HepG2 (cell line): ENCODE data around the gene ACSM2A. TPM values are rescaled to one million over a fixed set of nuclear protein-coding genes. Genes with fewer than 3 reads are reported as not detected.

Experiments
- ARNTL ChIP-seq: sonication (generic); formaldehyde crosslinking; IDR thresholded peaks from 2 replicates; pipeline ENCODE4 v1.4.0; 2020; ENCODE audit warnings: mild to moderate bottlenecking, missing genetic modification reagents
- CENPBD1 ChIP-seq: sonication (generic); formaldehyde crosslinking; IDR thresholded peaks from 2 replicates; pipeline ENCODE4 v1.8.0; 2022; ENCODE audit warnings: missing genetic modification reagents, low read depth, mild to moderate bottlenecking, borderline replicate concordance
- FOXO4 ChIP-seq: sonication (generic); formaldehyde crosslinking; conservative IDR thresholded peaks from 2 replicates; pipeline ENCODE4 v1.8.1; 2023; ENCODE audit warnings: missing genetic modification reagents
- HNRNPUL1 ChIP-seq: fragments of 200-400 bp; formaldehyde crosslinking; IDR thresholded peaks from 2 replicates; pipeline ENCODE4 v1.6.1; 2017; ENCODE audit warnings: low read depth, mild to moderate bottlenecking, low read length, moderate library complexity
- JUN ChIP-seq: sonication (generic); formaldehyde crosslinking; IDR thresholded peaks from 2 replicates; pipeline ENCODE4 v1.4.0; 2020; ENCODE audit warnings: mild to moderate bottlenecking, missing genetic modification reagents
- MBNL3 ChIP-seq: fragments of 250-450 bp; sonication (Bioruptor Pico); conservative IDR thresholded peaks from 2 replicates; pipeline ENCODE4 v1.8.0; 2022; ENCODE audit warnings: mild to moderate bottlenecking, inconsistent platforms
- NFKB2 ChIP-seq: sonication (generic); formaldehyde crosslinking; IDR thresholded peaks from 2 replicates; pipeline ENCODE4 v1.4.0; 2020; ENCODE audit warnings: missing genetic modification reagents, borderline replicate concordance
- NPAS2 ChIP-seq: sonication (generic); formaldehyde crosslinking; IDR thresholded peaks from 2 replicates; pipeline ENCODE4 v1.8.0; 2022; ENCODE audit warnings: mild to moderate bottlenecking, missing genetic modification reagents, borderline replicate concordance
- REPIN1 ChIP-seq: sonication (generic); formaldehyde crosslinking; IDR thresholded peaks from 2 replicates; pipeline ENCODE4 v1.8.0; 2022; ENCODE audit warnings: missing genetic modification reagents, low read depth, mild to moderate bottlenecking, borderline replicate concordance
- SNRNP70 ChIP-seq: fragments of 200-400 bp; formaldehyde crosslinking; IDR thresholded peaks from 2 replicates; pipeline ENCODE4 v1.6.1; 2017; ENCODE audit warnings: mild to moderate bottlenecking, low read depth, low read length, moderate library complexity
- SSRP1 ChIP-seq: IDR thresholded peaks from 2 replicates; pipeline ENCODE4 v1.6.1; 2016; ENCODE audit warnings: control low read depth
- TCF12 ChIP-seq, 2 experiments: fragments of 450-650 bp in 1 of 2; sonication (generic) in 1 of 2; formaldehyde crosslinking in 1 of 2; IDR thresholded peaks; 2 replicates each; pipeline versions ENCODE4 v1.6.1 to v1.8.0; 2017 to 2022; ENCODE audit warnings: antibody characterized with exemption in 1 of 2, mild to moderate bottlenecking in 1 of 2, missing genetic modification reagents in 1 of 2, moderate library complexity in 1 of 2
- USF2 ChIP-seq, 2 experiments: sonication (generic) in 1 of 2; formaldehyde crosslinking in 1 of 2; IDR thresholded peaks; 2 replicates each; pipeline versions ENCODE4 v1.5.1 to v1.6.1; 2011 to 2020; ENCODE audit warnings: borderline replicate concordance in 1 of 2, low read depth in 1 of 2, low read length in 1 of 2, mild to moderate bottlenecking in 1 of 2, missing genetic modification reagents in 1 of 2, moderate library complexity in 1 of 2
- ZBTB21 ChIP-seq: sonication (generic); formaldehyde crosslinking; IDR thresholded peaks from 2 replicates; pipeline ENCODE4 v1.4.0; 2020; ENCODE audit warnings: missing genetic modification reagents
- ZFP41 ChIP-seq: sonication (generic); formaldehyde crosslinking; IDR thresholded peaks from 2 replicates; pipeline ENCODE4 v1.4.0; 2020; ENCODE audit warnings: mild to moderate bottlenecking, missing genetic modification reagents, borderline replicate concordance
- ZKSCAN5 ChIP-seq: sonication (generic); formaldehyde crosslinking; IDR thresholded peaks from 2 replicates; pipeline ENCODE4 v1.5.1; 2020; ENCODE audit warnings: mild to moderate bottlenecking, missing genetic modification reagents
- ZMYM2 ChIP-seq: sonication (generic); formaldehyde crosslinking; IDR thresholded peaks from 2 replicates; pipeline ENCODE4 v1.8.0; 2022; ENCODE audit warnings: mild to moderate bottlenecking, missing genetic modification reagents
- ZNF362 ChIP-seq: sonication (generic); formaldehyde crosslinking; IDR thresholded peaks from 2 replicates; pipeline ENCODE4 v1.4.0; 2020; ENCODE audit warnings: missing genetic modification reagents, mild to moderate bottlenecking, borderline replicate concordance
- ZNF496 ChIP-seq: sonication (generic); formaldehyde crosslinking; IDR thresholded peaks from 2 replicates; pipeline ENCODE4 v1.8.1; 2023; ENCODE audit warnings: mild to moderate bottlenecking, moderate library complexity, missing genetic modification reagents; ENCODE audit not compliant: insufficient replicate concordance
- ZXDC ChIP-seq: sonication (generic); formaldehyde crosslinking; IDR thresholded peaks from 2 replicates; pipeline ENCODE4 v1.5.0; 2020; ENCODE audit warnings: mild to moderate bottlenecking, missing genetic modification reagents
- polyA plus RNA-seq, 8 experiments: library from polyadenylated mRNA; depleted of rRNA in 3 of 8; stranded (reverse) in 7 of 8; unstranded in 1 of 8; fragments of >200 nt; fragmentation: Illumina TruSeq in 4 of 8; extraction: Trizol in 4 of 8; gene quantifications; 2 replicates each; pipeline versions ENCODE4 v1.2.1 to v1.2.3, GENCODE V29; 2011 to 2016; ENCODE audit warnings: low read depth in 4 of 8, missing spikeins in 1 of 8, mixed read lengths in 1 of 8; ENCODE audit not compliant: insufficient read depth in 1 of 8
- total RNA-seq, 5 experiments: library from RNA; depleted of rRNA; stranded (reverse); fragments of >200 nt; fragmentation: Illumina TruSeq; extraction: Trizol; gene quantifications; 2 replicates each; pipeline ENCODE4 v1.2.3, GENCODE V29; 2016; ENCODE audit warnings: low read depth in 1 of 5

The ACSM2A gene
- total and polyA plus RNA-seq, 2 of the 13 experiments (the other 11 are each of a cell fraction or from before 2014, with no cell fraction given), result 11.4 to 16.3 TPM

GRCh38 chr16:20424129-20424866, 27.0 kb upstream of the ACSM2A start (continued):
- TF ChIP-seq MBNL3 (no peak), ZMYM2 (CRISPR knock-in tag) (peak; percentile 83; the same call in 1 of the 2 replicates), REPIN1 (CRISPR knock-in tag) (peak; percentile 57; the same call in 1 of the 2 replicates), HNRNPUL1 (no peak), ARNTL (CRISPR knock-in tag) (peak; percentile 82; the same call in 1 of the 2 replicates), SNRNP70 (no peak), ZKSCAN5 (CRISPR knock-in tag) (no peak), TCF12 (IDR thresholded peaks at IDR 0.05) (no peak), TCF12 (CRISPR knock-in tag; IDR thresholded peaks at IDR 0.05) (0 out of 2 replicates have a peak, but pooled peaks have one; percentile 35), ZNF362 (CRISPR knock-in tag) (no peak), CENPBD1 (CRISPR knock-in tag) (no peak), NPAS2 (no peak), JUN (CRISPR knock-in tag) (0 out of 2 replicates have a peak, but pooled peaks have one; percentile 47), FOXO4 (no peak), NFKB2 (CRISPR knock-in tag) (no peak), SSRP1 (no peak), ZBTB21 (CRISPR knock-in tag) (no peak), ZFP41 (CRISPR knock-in tag) (no peak), ZXDC (CRISPR knock-in tag) (no peak), ZNF496 (CRISPR knock-in tag) (no peak), USF2 (IDR thresholded peaks at IDR 0.05; ENCODE audit: low read depth, low read length) (no peak), USF2 (CRISPR knock-in tag; IDR thresholded peaks at IDR 0.05; ENCODE audit: borderline replicate concordance) (no peak)
